Measurements from ENCODE around the gene AMHR2. TPM values are rescaled to one million over a fixed set of nuclear protein-coding genes. Genes with fewer than 3 reads are reported as not detected.

Gene AMHR2
- total RNA-seq, 3 donors from 2014 or later (not counting 1 experiment from before 2014, with no cell fraction given) = not detected

DNA sequence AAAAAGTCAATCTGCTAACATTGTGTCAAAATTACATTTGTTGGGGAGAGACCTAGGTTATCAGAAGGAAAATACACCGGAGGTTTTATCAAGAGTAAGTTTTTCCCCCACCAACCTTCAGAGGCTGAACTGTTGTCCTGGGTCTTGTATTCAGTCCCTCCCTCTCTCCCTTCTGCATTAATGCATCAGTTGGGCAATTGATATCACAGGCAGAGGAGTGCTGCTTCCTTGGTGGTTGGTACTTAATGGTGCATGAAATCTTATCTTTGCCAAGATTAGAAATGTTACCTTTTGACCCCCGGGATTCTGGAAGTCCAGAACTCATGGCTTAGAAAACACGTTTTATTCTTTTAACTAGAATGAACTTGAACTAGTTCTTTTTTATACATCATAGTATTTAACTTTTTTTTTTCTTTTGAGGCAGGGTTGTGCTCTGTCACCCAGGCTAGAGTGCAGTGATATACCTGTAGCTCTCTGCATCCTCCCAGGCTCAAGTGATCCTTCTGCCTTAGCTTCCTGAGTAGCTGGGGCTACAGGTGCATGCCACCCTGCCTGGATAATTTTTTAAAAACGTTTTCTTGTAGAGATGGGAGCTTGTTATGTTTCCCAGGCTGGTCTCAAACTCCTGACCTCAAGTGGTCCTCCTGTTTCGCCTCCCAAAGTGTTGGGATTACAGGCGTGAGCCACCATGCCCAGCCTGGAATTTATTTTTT, 33.2 kb downstream of the AMHR2 start:
- Histone ChIP-seq H3K4me1 (ENCODE audit: control insufficient read depth, insufficient read depth, low read length) (peaks cover 4% of the 10 kb centered on the region), H3K9me3 (ENCODE audit: control insufficient read depth, insufficient read depth, low read length) (no peaks in the 10 kb centered on the region), H3K36me3 (ENCODE audit: control insufficient read depth, insufficient read depth, low read length) (peaks cover 77% of the 10 kb centered on the region), H3K4me3 (ENCODE audit: low read length) (no peak overlapping the region), H3K27me3 (ENCODE audit: control insufficient read depth, insufficient read depth, low read length) (no peaks in the 10 kb centered on the region), H3K27ac (ENCODE audit: low read length) (no peak overlapping the region)
- Mint-ChIP-seq H3K4me3 (no peak overlapping the region), H3K27ac (no peak overlapping the region), H3K9me3 (no peaks in the 10 kb centered on the region), H3K27me3 (ENCODE audit: low read depth in 2 of 2) (no peaks in the 10 kb centered on the region), H3K36me3 (peaks cover 39% of the 10 kb centered on the region), H3K4me1 (peaks cover 41 to 43% of the 10 kb centered on the region in 2 donors)
- ATAC-seq (no peak), DNase-seq (no peak)
- WGBS (ENCODE audit: insufficient coverage) = 97% methylated on average over 5 of the region's 6 CpGs
- TF ChIP-seq, protein P1, sequence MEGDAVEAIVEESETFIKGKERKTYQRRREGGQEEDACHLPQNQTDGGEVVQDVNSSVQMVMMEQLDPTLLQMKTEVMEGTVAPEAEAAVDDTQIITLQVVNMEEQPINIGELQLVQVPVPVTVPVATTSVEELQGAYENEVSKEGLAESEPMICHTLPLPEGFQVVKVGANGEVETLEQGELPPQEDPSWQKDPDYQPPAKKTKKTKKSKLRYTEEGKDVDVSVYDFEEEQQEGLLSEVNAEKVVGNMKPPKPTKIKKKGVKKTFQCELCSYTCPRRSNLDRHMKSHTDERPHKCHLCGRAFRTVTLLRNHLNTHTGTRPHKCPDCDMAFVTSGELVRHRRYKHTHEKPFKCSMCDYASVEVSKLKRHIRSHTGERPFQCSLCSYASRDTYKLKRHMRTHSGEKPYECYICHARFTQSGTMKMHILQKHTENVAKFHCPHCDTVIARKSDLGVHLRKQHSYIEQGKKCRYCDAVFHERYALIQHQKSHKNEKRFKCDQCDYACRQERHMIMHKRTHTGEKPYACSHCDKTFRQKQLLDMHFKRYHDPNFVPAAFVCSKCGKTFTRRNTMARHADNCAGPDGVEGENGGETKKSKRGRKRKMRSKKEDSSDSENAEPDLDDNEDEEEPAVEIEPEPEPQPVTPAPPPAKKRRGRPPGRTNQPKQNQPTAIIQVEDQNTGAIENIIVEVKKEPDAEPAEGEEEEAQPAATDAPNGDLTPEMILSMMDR (IDR thresholded peaks at IDR 0.05) = no peak
- intact Hi-C loops (cut with micrococcal nuclease) = no loop called here

DNA sequence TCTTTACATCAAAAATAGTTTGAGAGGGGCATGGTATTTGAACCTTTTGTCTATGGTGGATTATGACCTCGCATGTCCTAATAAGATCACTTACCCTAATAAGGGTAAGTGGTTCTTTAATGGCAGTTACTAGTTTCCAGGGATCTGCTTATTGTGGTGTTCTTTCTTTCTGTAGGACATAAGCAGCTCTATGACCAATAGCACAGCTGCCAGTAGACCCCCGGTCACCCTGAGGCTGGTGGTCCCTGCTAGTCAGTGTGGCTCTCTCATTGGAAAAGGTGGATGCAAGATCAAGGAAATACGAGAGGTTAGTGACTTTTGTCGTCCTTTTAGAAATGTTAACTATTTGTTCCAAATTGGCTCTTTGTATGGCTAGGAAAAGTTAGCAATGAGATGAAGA, 35.4 kb downstream of the AMHR2 start:
- peaks cover 29 to 39% of the 10 kb centered on the region in 2 donors for H3K4me1 Mint-ChIP-seq
- no peak overlapping the region for H3K27ac ChIP-seq (ENCODE audit: low read length)
- no peak for DNase-seq
- no peak overlapping the region for H3K4me3 ChIP-seq (ENCODE audit: low read length)
- H3K36me3 ChIP-seq (ENCODE audit: control insufficient read depth, insufficient read depth, low read length) = peaks cover 100% of the 10 kb centered on the region
- no peaks in the 10 kb centered on the region for H3K27me3 Mint-ChIP-seq (ENCODE audit: low read depth in 2 of 2)
- no peak overlapping the region for H3K4me3 Mint-ChIP-seq
- TF ChIP-seq, protein P1 (IDR thresholded peaks at IDR 0.05) = no peak
- WGBS (ENCODE audit: insufficient coverage) = 98% methylated on average over 4 of the region's 4 CpGs
- intact Hi-C loops (cut with micrococcal nuclease) = no loop called here
- H3K27me3 ChIP-seq (ENCODE audit: control insufficient read depth, insufficient read depth, low read length) = no peaks in the 10 kb centered on the region
- no peak overlapping the region for H3K27ac Mint-ChIP-seq
- no peaks in the 10 kb centered on the region for H3K4me1 ChIP-seq (ENCODE audit: control insufficient read depth, insufficient read depth, low read length)
- no peaks in the 10 kb centered on the region for H3K9me3 Mint-ChIP-seq
- no peak for ATAC-seq
- peaks cover 39% of the 10 kb centered on the region for H3K36me3 Mint-ChIP-seq
- H3K9me3 ChIP-seq (ENCODE audit: control insufficient read depth, insufficient read depth, low read length) = no peaks in the 10 kb centered on the region

DNA sequence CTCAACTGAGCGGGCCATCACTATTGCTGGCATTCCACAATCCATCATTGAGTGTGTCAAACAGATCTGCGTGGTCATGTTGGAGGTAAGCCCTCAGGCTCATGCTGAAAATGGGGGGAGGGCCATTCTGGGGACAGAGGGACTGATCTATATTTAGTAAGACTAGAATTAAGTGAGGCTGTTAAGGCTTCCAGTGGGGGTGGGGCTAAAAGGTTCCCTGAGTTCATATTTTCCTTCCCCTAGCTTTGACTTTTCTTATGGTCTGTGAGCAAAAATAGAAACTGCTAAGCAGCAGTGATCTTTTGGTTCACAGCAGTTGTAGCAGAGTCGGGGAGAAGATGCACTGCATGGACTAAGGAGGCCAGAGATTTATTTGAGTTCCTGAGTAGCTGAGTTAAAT, 37.4 kb downstream of the AMHR2 start:
- no peaks in the 10 kb centered on the region for H3K9me3 Mint-ChIP-seq
- H3K36me3 Mint-ChIP-seq = peaks cover 30% of the 10 kb centered on the region
- Histone ChIP-seq H3K27me3 (ENCODE audit: control insufficient read depth, insufficient read depth, low read length) (no peaks in the 10 kb centered on the region), H3K4me3 (ENCODE audit: low read length) (no peak overlapping the region), H3K4me1 (ENCODE audit: control insufficient read depth, insufficient read depth, low read length) (no peaks in the 10 kb centered on the region), H3K27ac (ENCODE audit: low read length) (no peak overlapping the region), H3K9me3 (ENCODE audit: control insufficient read depth, insufficient read depth, low read length) (no peaks in the 10 kb centered on the region), H3K36me3 (ENCODE audit: control insufficient read depth, insufficient read depth, low read length) (peaks cover 99% of the 10 kb centered on the region)
- TF ChIP-seq, protein P1 (IDR thresholded peaks at IDR 0.05) = no peak
- DNase-seq = no peak
- peaks cover 29 to 33% of the 10 kb centered on the region in 2 donors for H3K4me1 Mint-ChIP-seq
- no peak for ATAC-seq
- WGBS (ENCODE audit: insufficient coverage) = 93% methylated on average over 3 of the region's 3 CpGs
- no peaks in the 10 kb centered on the region for H3K27me3 Mint-ChIP-seq (ENCODE audit: low read depth in 2 of 2)
- no peak overlapping the region for H3K4me3 Mint-ChIP-seq
- H3K27ac Mint-ChIP-seq = peak overlapping the region; percentile 9 to 41
- intact Hi-C loops (cut with micrococcal nuclease) = no loop called here

DNA sequence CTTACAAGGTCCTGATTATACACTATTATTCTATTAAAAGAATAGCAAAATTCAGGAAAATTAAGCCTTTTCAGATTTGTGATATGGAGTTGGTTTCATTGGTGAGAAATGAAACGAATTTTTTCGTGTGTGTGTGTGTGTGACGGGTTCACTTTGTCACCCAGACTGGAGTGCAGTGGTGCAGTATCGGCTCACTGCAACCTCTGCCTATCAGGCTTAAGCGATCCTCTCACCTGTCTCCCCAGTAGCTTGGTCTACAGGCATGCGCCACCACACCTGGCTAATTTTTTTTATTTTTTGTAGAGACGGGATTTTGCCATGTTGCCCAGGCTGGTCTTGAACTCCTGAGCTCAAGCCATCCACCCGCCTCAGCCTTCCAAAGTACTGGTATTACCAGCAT, 37.9 kb downstream of the AMHR2 start:
- TF ChIP-seq, protein P1 (IDR thresholded peaks at IDR 0.05) = no peak
- peaks cover 99% of the 10 kb centered on the region for H3K36me3 ChIP-seq (ENCODE audit: control insufficient read depth, insufficient read depth, low read length)
- Mint-ChIP-seq H3K27ac (peak overlapping the region in 1 of 2 donors; percentile 41), H3K4me3 (no peak overlapping the region), H3K36me3 (peaks cover 34% of the 10 kb centered on the region), H3K27me3 (ENCODE audit: low read depth in 2 of 2) (no peaks in the 10 kb centered on the region), H3K9me3 (no peaks in the 10 kb centered on the region), H3K4me1 (peaks cover 33 to 37% of the 10 kb centered on the region in 2 donors)
- DNase-seq (no peak), ATAC-seq (no peak)
- no peaks in the 10 kb centered on the region for H3K27me3 ChIP-seq (ENCODE audit: control insufficient read depth, insufficient read depth, low read length)
- WGBS (ENCODE audit: insufficient coverage) = 96% methylated on average over 8 of the region's 8 CpGs
- H3K27ac ChIP-seq (ENCODE audit: low read length) = no peak overlapping the region
- intact Hi-C loops (cut with micrococcal nuclease) = no loop called here
- H3K4me3 ChIP-seq (ENCODE audit: low read length) = no peak overlapping the region
- H3K9me3 ChIP-seq (ENCODE audit: control insufficient read depth, insufficient read depth, low read length) = no peaks in the 10 kb centered on the region
- H3K4me1 ChIP-seq (ENCODE audit: control insufficient read depth, insufficient read depth, low read length) = no peaks in the 10 kb centered on the region

All from natural killer cell (primary cell).